Fibroblast of skin of scalp (primary cell): Measurements from ENCODE around the gene ADRB1.
A peak's percentile ranks its signal among the peaks of the same experiment; 100 is the strongest.

Source experiments
- DNase-seq: peaks from one replicate; pipeline ENCODE4 v3.0.0-alpha.2; 2013

Gene ADRB1

DNA sequence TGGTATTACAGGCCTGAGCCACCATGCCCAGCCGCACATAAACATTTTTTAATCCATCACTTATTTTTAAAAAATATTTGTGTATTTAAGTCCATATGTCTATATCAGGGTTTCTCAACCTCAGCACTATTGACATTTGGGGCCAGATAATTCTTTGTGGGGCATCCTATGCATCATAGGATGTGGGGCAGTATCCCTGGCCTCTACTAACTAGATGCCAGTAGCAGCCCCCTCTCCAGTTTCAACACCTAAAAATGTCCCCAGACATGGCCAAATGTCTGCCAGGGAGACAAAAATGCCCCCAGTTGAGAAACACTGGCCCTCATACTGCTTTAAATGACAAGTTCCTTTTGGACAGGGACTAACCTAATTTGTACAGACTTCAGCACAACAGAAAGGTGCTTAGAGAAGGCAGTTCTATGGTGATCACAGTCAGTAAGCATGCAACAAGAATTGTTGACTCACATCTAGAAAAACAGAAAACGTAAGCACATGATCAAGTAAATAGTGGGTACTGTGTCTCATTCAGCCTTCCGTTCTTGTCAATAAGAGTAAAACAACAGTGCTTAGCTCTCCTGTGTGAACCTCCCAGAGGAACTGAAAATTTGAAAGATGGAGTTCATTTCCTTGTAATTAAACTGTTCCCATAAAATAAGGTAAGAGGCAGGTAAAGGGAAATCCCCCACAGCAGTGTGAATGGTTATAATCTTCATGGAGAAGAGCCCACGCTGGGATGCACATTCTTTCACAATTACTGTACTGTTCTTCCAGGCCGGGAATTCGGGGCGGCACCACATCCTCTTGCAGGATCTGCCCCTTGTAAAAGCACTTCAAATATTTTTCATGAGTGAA lies 17.3 kb upstream of the ADRB1 start:
- DNase-seq = peak; percentile 86

DNA sequence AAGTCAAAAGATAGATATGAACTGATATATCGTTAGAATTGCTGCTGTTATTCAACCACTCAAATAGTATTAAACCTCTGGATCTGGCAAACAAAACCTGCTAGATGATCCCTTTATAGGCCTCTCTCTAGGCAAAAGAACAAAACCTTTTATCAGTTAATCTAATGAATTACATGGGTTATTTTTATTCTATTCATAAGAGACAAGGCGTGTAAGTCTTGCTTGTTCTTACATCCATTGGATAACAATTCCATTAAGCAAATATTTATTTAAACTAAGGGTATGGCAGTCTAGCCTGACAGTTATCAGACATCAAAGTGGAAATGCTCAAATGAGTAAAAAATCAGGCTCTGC lies 16.6 kb upstream of the ADRB1 start:
- no peak for DNase-seq

DNA sequence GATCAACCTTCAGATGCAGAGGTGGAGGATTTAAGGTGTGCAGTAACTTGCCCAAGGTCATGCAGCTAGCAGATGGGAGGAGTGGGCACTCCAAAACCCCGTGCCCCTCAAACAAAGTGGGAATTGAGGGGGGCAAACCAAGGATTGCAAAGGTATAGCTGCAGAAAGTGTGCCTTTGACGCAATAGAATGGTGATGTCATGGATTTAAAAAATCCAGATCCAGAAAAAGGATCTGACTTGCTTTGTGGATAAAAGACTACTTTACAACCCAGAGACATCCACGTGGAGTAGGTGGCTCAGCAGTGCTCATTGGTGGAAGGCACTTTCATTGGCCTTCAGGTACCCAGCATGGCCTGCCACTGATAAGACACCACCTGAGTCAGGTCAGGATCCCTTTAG lies 15.7 kb upstream of the ADRB1 start:
- no peak for DNase-seq

DNA sequence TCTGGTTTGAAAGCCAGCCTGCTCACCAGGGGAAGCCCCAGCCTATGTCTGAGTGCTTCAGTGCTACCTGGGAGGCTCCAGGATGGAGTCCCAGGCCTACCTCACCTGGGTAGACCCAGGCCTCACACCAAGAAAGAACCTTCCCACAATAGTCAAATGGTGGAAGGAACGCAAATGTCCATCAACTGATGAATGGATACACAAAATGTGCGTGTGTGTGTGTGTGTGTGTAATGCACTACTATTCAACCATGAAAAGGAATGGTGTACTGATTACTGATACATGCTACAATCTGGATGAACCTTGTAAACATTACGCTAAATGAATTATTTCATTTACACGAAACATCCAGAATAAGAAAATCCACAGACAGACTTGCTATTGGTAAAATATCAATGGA lies 15.2 kb upstream of the ADRB1 start:
- no peak for DNase-seq

DNA sequence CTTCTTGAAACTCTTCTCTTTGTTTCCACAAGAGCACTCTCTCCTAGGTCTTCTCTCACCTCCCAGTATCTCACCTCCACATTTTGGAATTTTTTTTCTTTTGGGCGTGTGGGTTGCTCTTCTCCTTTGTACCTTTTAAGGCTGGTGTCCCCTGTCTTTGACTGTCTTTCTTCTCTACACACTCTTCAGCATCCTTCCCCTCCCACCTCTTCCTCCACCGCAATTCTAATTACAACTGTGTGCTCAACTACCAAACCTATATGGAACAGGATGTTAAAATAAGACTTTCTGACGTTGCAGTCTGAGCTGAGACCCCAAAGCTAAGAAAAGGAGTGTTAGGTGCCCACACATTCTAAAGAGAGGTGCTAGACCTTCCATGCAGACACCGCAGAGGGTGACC lies 14.0 kb upstream of the ADRB1 start:
- no peak for DNase-seq

DNA sequence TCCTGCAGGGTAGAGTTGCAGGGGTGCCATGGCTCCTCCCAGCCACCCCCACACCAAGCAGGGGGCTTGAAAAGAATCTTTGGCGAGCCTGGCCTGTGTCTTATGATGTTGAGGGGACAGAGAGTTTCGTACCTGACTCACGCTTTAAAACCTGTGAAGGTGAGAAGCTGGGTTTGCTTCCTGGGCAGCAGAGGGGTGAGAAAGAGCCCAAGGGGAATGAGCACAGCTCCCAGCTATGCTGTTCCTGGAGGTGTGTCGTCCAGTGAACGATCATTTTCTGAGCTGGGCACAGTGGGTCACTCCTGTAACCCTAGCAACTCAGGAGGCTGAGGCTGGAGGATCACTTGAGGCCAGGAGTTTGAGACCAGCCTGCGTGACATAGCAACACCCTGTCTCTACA lies 13.5 kb upstream of the ADRB1 start:
- no peak for DNase-seq

DNA sequence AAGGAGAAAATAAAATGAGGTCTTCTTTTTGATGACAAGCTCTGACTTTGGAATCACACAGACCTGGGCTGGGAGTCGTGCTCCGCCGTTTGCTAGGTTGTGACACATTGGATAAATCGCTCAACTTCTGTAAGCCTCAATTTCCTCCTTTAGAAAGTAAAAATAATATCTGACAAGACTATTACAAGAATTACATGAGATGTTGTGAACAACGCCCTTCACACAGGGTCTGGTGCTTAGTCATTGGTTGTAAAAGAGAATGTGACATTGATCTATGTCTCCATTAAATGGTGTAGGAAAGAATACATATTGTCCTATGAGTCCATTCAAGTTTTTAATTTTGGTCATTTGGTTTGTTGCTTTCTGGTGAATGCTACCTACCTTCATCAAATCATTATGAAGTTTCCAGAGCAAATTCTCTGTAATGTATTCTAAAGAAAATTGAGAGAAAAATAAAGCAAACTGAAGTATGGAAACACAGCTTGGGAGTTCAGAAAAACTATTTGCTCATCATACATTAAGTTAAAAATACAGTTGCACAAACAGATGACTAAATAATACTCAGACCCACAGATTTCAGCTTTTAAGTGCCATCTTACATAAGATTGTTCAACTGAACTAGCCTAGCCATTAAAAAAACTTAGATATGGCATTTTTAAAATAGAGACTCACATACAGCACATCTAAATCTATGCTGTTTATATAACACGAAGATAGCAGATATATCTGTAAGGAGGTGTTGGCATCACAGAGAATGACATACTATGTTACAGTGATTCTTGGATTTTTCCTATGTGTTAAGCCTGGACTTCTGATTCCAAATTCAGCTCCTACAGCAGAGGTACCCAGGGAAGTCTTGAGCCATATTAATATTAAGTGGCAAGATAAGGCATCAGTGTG lies 12.3 kb upstream of the ADRB1 start:
- no peak for DNase-seq

DNA sequence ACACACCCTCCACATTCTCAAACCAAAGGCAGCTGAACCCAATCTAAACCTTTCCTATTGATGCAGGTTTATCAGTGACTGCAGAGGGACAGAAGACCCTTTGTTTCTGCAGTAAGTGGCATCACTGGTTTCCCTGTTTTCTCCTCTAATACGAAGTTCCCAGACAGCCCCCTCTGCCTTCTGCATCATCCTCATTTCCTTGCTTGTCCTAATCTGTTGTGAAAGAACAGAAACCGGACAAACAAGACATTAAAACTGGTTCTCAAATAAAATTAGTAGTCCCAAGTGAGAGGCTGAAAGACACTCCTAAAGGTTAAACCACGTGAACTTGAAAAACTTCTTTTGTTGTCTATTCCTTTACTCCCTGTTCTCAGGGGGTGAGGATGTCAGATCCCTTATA lies 10.1 kb upstream of the ADRB1 start:
- DNase-seq = no peak

DNA sequence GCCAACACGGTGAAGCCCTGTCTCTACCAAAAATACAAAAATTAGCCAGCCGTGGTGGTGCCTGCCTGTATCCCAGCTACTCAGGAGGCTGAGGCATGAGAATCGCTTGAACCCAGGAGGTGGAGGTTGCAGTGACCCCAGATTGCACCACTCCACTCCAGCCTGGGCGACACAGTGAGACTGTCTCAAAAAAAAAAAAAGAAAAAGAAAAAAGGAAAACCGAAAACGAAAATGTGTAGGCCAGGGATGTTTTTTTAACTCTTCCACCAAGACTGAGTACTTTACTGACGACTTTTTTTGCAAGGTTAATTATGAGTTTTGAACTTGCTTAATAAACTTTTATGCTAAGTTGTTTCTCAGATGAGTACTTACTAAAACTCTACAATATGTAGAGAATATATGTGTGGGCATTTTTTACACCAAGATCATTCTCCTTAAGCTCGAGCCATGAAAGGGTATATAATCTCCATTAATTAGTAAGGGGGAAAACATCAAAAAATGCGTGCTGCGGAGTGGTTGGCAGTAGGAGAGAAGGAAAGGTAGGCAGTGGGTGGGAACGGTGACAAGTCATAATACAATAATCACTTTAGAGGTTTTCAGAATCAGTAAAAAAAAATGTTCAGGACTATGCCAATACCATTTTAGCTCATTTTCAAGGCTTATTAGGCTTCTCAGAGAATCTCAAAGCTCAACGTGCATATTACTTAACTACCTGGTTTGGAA lies 8.6 kb upstream of the ADRB1 start:
- no peak for DNase-seq

DNA sequence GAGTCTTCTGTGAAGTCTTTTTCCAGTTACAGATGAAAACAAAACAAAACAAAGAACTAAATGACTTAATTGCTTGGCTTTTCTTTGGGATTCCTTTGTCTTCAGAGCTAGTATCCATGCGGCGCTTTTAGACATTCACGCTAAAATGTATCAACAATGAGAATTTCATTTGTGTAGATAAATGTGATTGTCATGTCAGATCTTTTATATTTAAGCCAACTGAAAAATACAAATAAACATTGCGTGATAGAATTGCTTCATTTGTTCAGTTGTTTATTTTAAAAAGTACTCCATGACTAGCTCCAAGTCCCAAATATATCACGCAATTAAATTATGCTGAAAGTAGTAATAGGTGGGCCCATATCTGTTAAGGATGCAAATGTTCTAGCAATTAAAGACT lies 7.9 kb upstream of the ADRB1 start:
- no peak for DNase-seq

DNA sequence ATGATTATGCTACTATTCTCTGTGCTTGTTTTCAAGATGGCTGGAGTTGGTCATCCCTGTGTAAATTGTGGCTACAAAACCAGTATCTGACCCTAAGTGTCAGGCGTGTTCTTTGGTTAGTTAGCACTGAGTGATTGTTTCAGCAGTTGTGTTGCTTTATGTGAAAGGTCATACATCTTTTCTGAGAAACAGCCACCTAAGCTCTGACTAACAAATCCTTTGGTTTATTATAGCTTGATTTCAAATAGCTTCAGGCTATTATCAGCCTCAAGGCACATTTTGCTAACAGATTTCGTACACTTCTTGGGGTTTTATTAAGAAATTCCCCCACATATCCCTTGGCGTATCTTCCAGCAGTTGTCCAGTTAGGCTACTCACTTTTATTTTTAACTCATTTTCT lies 4.8 kb upstream of the ADRB1 start:
- DNase-seq = no peak

DNA sequence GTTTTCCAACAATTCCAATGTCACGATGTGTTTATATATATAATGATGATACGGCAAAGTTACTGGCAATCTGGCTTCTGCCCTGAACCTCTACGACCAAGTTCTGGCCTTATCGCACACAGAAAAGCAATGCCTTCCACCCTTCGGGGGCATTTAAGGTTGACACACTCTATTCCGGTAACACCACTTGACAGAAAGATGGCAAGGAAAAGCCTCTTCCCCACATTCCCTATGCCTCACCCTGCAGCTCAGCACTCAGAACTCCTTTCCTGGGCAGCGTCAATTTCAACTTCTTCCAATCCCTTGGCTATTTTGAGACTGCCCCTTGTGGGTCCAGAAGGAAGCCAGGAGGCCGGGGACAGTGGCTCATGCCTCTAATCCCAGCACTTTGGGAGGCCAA lies 2.5 kb upstream of the ADRB1 start:
- no peak for DNase-seq

DNA sequence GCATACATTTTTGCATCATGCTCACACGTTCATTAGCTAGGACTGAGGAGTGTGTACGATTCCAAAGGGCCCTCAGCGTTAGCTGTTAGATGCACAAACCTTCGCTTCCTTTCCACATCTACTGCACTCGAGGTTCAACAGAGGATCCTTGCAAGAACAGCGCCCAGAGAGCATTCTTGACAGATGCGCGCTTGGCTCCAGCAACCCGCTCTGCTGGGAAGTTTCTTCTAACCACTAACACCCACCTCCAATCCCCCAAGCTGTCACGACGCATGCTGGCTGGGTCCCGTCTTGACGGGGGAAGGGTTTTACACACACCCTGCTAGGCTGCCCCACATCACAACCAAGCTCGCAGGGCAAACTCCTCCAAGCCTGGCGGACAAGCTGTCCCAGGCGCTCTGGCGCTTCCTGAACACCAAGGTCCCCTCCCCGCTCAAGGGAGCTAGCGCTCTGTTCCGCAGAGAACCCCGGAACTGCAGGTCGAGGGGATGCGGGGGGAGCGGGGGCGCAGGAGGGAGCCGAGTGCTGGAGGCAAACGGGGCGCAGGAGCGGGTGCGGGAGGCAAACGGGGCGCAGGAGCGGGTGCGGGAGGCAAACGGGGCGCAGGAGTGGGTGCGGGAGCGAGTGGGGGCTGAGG lies 653 bp upstream of the ADRB1 start:
- DNase-seq = peak; percentile 20

DNA sequence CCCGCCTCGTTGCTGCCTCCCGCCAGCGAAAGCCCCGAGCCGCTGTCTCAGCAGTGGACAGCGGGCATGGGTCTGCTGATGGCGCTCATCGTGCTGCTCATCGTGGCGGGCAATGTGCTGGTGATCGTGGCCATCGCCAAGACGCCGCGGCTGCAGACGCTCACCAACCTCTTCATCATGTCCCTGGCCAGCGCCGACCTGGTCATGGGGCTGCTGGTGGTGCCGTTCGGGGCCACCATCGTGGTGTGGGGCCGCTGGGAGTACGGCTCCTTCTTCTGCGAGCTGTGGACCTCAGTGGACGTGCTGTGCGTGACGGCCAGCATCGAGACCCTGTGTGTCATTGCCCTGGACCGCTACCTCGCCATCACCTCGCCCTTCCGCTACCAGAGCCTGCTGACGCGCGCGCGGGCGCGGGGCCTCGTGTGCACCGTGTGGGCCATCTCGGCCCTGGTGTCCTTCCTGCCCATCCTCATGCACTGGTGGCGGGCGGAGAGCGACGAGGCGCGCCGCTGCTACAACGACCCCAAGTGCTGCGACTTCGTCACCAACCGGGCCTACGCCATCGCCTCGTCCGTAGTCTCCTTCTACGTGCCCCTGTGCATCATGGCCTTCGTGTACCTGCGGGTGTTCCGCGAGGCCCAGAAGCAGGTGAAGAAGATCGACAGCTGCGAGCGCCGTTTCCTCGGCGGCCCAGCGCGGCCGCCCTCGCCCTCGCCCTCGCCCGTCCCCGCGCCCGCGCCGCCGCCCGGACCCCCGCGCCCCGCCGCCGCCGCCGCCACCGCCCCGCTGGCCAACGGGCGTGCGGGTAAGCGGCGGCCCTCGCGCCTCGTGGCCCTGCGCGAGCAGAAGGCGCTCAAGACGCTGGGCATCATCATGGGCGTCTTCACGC lies 825 bp downstream of the ADRB1 start:
- no peak for DNase-seq

DNA sequence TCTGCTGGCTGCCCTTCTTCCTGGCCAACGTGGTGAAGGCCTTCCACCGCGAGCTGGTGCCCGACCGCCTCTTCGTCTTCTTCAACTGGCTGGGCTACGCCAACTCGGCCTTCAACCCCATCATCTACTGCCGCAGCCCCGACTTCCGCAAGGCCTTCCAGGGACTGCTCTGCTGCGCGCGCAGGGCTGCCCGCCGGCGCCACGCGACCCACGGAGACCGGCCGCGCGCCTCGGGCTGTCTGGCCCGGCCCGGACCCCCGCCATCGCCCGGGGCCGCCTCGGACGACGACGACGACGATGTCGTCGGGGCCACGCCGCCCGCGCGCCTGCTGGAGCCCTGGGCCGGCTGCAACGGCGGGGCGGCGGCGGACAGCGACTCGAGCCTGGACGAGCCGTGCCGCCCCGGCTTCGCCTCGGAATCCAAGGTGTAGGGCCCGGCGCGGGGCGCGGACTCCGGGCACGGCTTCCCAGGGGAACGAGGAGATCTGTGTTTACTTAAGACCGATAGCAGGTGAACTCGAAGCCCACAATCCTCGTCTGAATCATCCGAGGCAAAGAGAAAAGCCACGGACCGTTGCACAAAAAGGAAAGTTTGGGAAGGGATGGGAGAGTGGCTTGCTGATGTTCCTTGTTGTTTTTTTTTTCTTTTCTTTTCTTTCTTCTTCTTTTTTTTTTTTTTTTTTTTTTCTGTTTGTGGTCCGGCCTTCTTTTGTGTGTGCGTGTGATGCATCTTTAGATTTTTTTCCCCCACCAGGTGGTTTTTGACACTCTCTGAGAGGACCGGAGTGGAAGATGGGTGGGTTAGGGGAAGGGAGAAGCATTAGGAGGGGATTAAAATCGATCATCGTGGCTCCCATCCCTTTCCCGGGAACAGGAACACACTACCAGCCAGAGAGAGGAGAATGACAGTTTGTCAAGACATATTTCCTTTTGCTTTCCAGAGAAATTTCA lies 1.7 kb downstream of the ADRB1 start:
- peak; percentile 13 for DNase-seq

DNA sequence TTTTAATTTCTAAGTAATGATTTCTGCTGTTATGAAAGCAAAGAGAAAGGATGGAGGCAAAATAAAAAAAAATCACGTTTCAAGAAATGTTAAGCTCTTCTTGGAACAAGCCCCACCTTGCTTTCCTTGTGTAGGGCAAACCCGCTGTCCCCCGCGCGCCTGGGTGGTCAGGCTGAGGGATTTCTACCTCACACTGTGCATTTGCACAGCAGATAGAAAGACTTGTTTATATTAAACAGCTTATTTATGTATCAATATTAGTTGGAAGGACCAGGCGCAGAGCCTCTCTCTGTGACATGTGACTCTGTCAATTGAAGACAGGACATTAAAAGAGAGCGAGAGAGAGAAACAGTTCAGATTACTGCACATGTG lies 2.4 kb downstream of the ADRB1 start:
- DNase-seq = no peak

DNA sequence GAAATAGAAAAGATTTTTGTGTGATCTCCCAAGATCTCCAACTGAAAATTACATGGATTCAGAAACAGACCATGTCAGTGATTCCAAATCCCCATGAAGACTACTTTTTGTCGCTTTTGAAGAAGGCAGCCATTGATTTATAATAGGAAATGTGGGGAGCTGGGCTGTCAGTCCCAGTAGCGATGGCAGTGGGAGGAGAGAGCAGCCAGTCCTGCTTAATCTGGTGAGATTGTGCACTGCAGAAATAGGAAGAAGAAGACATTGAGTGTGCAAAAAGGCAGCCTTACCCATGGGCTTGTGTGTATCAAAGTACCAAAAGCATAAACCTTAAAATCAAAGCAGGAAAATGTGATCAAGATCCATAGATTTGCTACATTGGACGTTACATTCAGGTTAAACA lies 4.8 kb downstream of the ADRB1 start:
- DNase-seq = no peak

DNA sequence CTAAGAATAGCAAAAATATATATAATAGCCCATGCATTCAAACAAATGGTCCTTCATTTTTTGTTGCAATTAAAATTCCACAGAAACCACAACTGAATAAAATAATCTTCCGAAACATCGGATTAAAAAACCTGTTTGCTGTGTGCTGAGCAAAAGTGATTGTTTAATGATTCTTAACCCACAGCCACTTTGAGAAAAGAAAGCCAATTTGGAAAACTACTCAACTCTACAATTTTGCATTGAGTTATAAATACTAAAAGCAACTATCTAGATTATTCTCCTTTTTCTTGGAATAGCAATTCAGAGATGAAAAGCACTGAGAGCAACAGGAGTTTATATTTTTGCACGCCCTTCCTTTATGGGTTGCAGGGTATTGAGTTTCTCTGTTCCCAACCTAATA lies 8.0 kb downstream of the ADRB1 start:
- DNase-seq = no peak

DNA sequence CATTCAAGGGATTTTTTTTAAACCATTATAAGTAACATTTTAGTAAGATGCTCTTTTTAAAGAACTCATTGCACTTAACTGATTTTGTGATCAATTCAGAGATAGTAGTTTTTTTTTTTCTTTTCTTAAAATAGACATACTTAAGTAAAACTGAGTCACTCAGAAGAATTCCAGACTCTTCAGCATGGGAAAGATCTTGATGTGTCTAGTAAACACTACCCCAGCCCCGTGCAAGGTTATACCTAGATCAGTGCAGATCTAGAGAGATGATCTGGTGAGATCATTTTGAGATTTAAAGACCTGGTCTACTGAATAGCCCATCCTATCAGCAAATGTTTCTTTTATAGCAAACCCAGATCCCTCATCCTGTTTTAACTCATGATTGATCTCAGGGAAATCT lies 8.6 kb downstream of the ADRB1 start:
- DNase-seq = no peak

DNA sequence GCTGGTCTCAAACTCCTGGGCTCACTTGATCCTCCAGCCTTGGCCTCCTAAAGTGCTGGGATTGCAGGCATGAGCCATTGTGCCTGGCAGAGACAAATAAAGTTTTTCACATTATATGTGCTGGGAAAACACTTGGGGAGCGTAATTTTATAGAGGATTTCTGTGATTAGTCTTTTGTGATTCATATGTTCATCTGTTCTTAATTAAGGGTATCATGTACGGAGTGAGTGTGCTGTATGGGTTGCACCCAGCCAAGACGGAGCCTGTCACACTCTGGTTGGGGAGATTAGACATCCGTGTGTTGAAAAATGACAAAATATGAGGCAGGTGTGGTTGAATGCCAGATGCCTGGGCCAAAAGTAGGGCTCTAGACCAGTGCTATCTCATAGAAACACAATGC lies 10.3 kb downstream of the ADRB1 start:
- peak; percentile 66 for DNase-seq

DNA sequence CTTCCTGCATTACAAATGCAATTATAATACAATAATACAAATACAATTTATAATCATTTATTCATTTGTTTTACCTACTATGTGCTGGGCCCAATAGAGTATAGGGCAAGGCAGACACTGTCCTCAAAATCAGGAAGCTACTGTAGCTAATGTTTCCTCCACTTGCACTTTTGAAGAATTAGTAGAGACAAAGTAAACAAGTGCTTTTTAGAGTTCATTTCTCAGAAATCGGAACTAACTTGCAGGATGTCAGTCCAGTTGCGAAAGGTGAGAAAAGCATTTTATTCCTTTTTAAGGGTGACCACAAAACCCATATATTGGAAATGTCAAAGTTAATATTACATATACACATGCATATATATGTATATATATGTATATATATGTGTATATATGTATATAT lies 14.2 kb downstream of the ADRB1 start:
- no peak for DNase-seq
